Neural crest cell (in vitro differentiated cells): ENCODE results near the gene ANK3. TPM values are rescaled to one million over a fixed set of nuclear protein-coding genes. Genes with fewer than 3 reads are reported as not detected.

ENCODE experiments used
- DNase-seq: peaks from one replicate; pipeline ENCODE4 v3.0.0; 2021; ENCODE audit warnings: low read depth, mixed read lengths, low spot score
- H3K27ac Mint-ChIP-seq: one replicate; pipeline ENCODE4 v1.8.0; 2021; ENCODE audit warnings: mild to moderate bottlenecking, mixed read lengths; ENCODE audit not compliant: unreplicated experiment
- H3K27me3 Mint-ChIP-seq: 2 replicates; pipeline ENCODE4 v1.8.0; 2021; ENCODE audit warnings: low read depth, mild to moderate bottlenecking, mixed read lengths
- H3K36me3 Mint-ChIP-seq: 2 replicates; pipeline ENCODE4 v1.8.0; 2021; ENCODE audit warnings: low read depth, mild to moderate bottlenecking, mixed read lengths
- H3K4me1 Mint-ChIP-seq: 2 replicates; pipeline ENCODE4 v1.8.0; 2021; ENCODE audit warnings: mixed read lengths
- H3K4me3 Mint-ChIP-seq: one replicate; pipeline ENCODE4 v1.8.0; 2021; ENCODE audit warnings: mild to moderate bottlenecking, mixed read lengths
- H3K9me3 Mint-ChIP-seq: 2 replicates; pipeline ENCODE4 v1.8.0; 2021; ENCODE audit warnings: mixed read lengths
- CTCF ChIP-seq: fragments of 200-600 bp; sonication (generic); conservative IDR thresholded peaks from 2 replicates; pipeline ENCODE4 v1.5.0; 2021; ENCODE audit warnings: antibody characterized with exemption, mild to moderate bottlenecking
- total RNA-seq: library from RNA; stranded (reverse); gene quantifications from 2 replicates; pipeline ENCODE4 v1.2.1, GENCODE V29; 2021

Gene ANK3
- total RNA-seq, 1 donor from 2014 or later: 45.2 TPM

- TF ChIP-seq CTCF: no peak
Measured at GRCh38 chr10:60367024-60367423, 22.7 kb downstream of the ANK3 start.

GRCh38 chr10:60363187-60363586, 26.5 kb downstream of the ANK3 start:
- no peak for DNase-seq
- no peak for TF ChIP-seq CTCF
- H3K9me3 Mint-ChIP-seq: no peaks in the 10 kb centered on the region
- H3K27ac Mint-ChIP-seq: no peak overlapping the region
- peaks cover 14% of the 10 kb centered on the region for H3K4me1 Mint-ChIP-seq
- H3K27me3 Mint-ChIP-seq: no peaks in the 10 kb centered on the region
- H3K36me3 Mint-ChIP-seq: no peaks in the 10 kb centered on the region
- H3K4me3 Mint-ChIP-seq: no peak overlapping the region

More at GRCh38 chr10:60367024-60367423, 22.7 kb downstream of the ANK3 start:
- Mint-ChIP-seq H3K27ac (no peak overlapping the region), H3K4me3 (no peak overlapping the region), H3K36me3 (no peaks in the 10 kb centered on the region), H3K4me1 (peaks cover 24% of the 10 kb centered on the region), H3K9me3 (no peaks in the 10 kb centered on the region), H3K27me3 (no peaks in the 10 kb centered on the region)
- no peak for DNase-seq

- H3K27ac Mint-ChIP-seq: no peak overlapping the region
- no peak for DNase-seq
- TF ChIP-seq CTCF: no peak
- H3K9me3 Mint-ChIP-seq: no peaks in the 10 kb centered on the region
- no peak overlapping the region for H3K4me3 Mint-ChIP-seq
- H3K27me3 Mint-ChIP-seq: no peaks in the 10 kb centered on the region
- H3K36me3 Mint-ChIP-seq: no peaks in the 10 kb centered on the region
- peaks cover 6% of the 10 kb centered on the region for H3K4me1 Mint-ChIP-seq
Measured at GRCh38 chr10:60362461-60362860, 27.2 kb downstream of the ANK3 start.

- H3K36me3 Mint-ChIP-seq: no peaks in the 10 kb centered on the region
- H3K4me3 Mint-ChIP-seq: no peak overlapping the region
- peaks cover under 1% of the 10 kb centered on the region for H3K4me1 Mint-ChIP-seq
- no peaks in the 10 kb centered on the region for H3K27me3 Mint-ChIP-seq
- no peaks in the 10 kb centered on the region for H3K9me3 Mint-ChIP-seq
- H3K27ac Mint-ChIP-seq: no peak overlapping the region
- DNase-seq: no peak
- TF ChIP-seq CTCF: no peak
Measured at GRCh38 chr10:60359066-60359465, 30.6 kb downstream of the ANK3 start.

- Mint-ChIP-seq H3K36me3 (no peaks in the 10 kb centered on the region), H3K9me3 (no peaks in the 10 kb centered on the region), H3K27me3 (no peaks in the 10 kb centered on the region), H3K27ac (no peak overlapping the region), H3K4me3 (no peak overlapping the region), H3K4me1 (peaks cover 8% of the 10 kb centered on the region)
- DNase-seq: no peak
- TF ChIP-seq CTCF: no peak
Measured at GRCh38 chr10:60358282-60358681, 31.4 kb downstream of the ANK3 start.
